GM23248 (cell line): ENCODE data around the gene FGF14. TPM values are rescaled to one million over a fixed set of nuclear protein-coding genes. Genes with fewer than 3 reads are reported as not detected.
"Not testable (repeated sequence)": the region's sequence is repeated elsewhere in the genome, so short reads cannot be mapped to it uniquely, and the experiment has no call there.

Experiments used
- DNase-seq: peaks from one replicate; pipeline ENCODE4 v3.0.0-alpha.2; 2015
- H2AFZ ChIP-seq: fragments of 200-600 bp; sonication (generic); 2 replicates; pipeline ENCODE4 v1.6.1; 2016; ENCODE audit warnings: antibody characterized with exemption
- H3F3A ChIP-seq: fragments of 200-600 bp; sonication (generic); 2 replicates; pipeline ENCODE4 v1.6.1; 2016; ENCODE audit warnings: mild to moderate bottlenecking, antibody characterized with exemption, mixed run types; ENCODE audit not compliant: insufficient read depth
- H3K27ac ChIP-seq: fragments of 200-600 bp; sonication (generic); 2 replicates; pipeline ENCODE4 v1.5.1; 2016; ENCODE audit warnings: mild to moderate bottlenecking
- H3K27me3 ChIP-seq: fragments of 200-600 bp; sonication (generic); replicated peaks from 2 replicates; pipeline ENCODE4 v1.6.1; 2016; ENCODE audit warnings: mild to moderate bottlenecking; ENCODE audit not compliant: insufficient read depth
- H3K36me3 ChIP-seq: fragments of 200-600 bp; sonication (generic); 2 replicates; pipeline ENCODE4 v1.6.1; 2016; ENCODE audit warnings: low read depth, mild to moderate bottlenecking
- H3K4me1 ChIP-seq: fragments of 200-600 bp; sonication (generic); 2 replicates; pipeline ENCODE4 v1.6.1; 2016; ENCODE audit warnings: mild to moderate bottlenecking; ENCODE audit not compliant: insufficient read depth
- H3K4me2 ChIP-seq: fragments of 200-600 bp; sonication (generic); one replicate; pipeline ENCODE4 v1.6.1; 2016; ENCODE audit warnings: mild to moderate bottlenecking; ENCODE audit not compliant: unreplicated experiment
- H3K4me3 ChIP-seq: fragments of 200-600 bp; sonication (generic); 2 replicates; pipeline ENCODE4 v1.5.1; 2016; ENCODE audit warnings: mild to moderate bottlenecking
- H3K79me2 ChIP-seq: fragments of 200-600 bp; sonication (generic); 2 replicates; pipeline ENCODE4 v1.6.1; 2016; ENCODE audit warnings: mild to moderate bottlenecking; ENCODE audit not compliant: insufficient read depth
- H3K9ac ChIP-seq: fragments of 200-600 bp; sonication (generic); 2 replicates; pipeline ENCODE4 v1.6.1; 2016; ENCODE audit warnings: mild to moderate bottlenecking
- H3K9me2 ChIP-seq: fragments of 200-600 bp; sonication (generic); 2 replicates; pipeline ENCODE4 v1.6.1; 2016; ENCODE audit warnings: mixed run types, mild to moderate bottlenecking, moderate library complexity; ENCODE audit not compliant: insufficient read depth
- H3K9me3 ChIP-seq: fragments of 200-600 bp; sonication (generic); one replicate; pipeline ENCODE4 v1.6.1; 2017; ENCODE audit warnings: low read depth
- H4K20me1 ChIP-seq: fragments of 200-600 bp; sonication (generic); 2 replicates; pipeline ENCODE4 v1.6.0; 2016; ENCODE audit not compliant: insufficient read depth
- EZH2 ChIP-seq: fragments of 200-600 bp; sonication (generic); IDR thresholded peaks from 2 replicates; pipeline ENCODE4 v1.6.1; 2018; ENCODE audit warnings: antibody characterized with exemption, mild to moderate bottlenecking; ENCODE audit not compliant: insufficient read depth, poor library complexity, severe bottlenecking
- EZH2phosphoT487 ChIP-seq: fragments of 200-600 bp; sonication (generic); IDR thresholded peaks from 2 replicates; pipeline ENCODE4 v1.6.1; 2018; ENCODE audit warnings: antibody characterized with exemption, moderate library complexity, mild to moderate bottlenecking, low read depth; ENCODE audit not compliant: insufficient read depth
- WGBS, 2 experiments: methylation state at CpG; one replicate each; pipeline ENCODE4 v1.1.6; 2015 to 2017; ENCODE audit warnings: low lambda C conversion rate in 2 of 2, low coverage in 1 of 2; ENCODE audit errors: missing lambda C conversion rate in 2 of 2; 5-methylcytosine and 5-hydroxymethylcytosine counted together
- in situ Hi-C: fragments of 300-500 bp; cut with MboI; formaldehyde crosslinking; loops from 2 replicates; pipeline ENCODE4 v1.15.0; 2020
- polyA plus RNA-seq: library from polyadenylated mRNA; unstranded; fragments of >200 nt; fragmentation: Nextera tagmentation; extraction: Ambion mirVana; gene quantifications from 2 replicates; pipeline ENCODE4 v1.2.1, GENCODE V29; 2016
- total RNA-seq: library from RNA; depleted of rRNA; stranded (reverse); fragments of >200 nt; shearing (Covaris generic); gene quantifications from 2 replicates; pipeline ENCODE4 v1.2.3, GENCODE V29; 2014

The FGF14 gene
- total and polyA plus RNA-seq, 2 experiments from 2014 or later, result 1.9 TPM; not detected in 1

GRCh38 chr13:102142473-102142826 lies 259.4 kb downstream of the FGF14 start:
- in situ Hi-C loops, result no loop called here
- H4K20me1 ChIP-seq, result no peaks in the 10 kb centered on the region
- H3K36me3 ChIP-seq, result no peaks in the 10 kb centered on the region
- H3K27me3 ChIP-seq, result no peaks in the 10 kb centered on the region
- WGBS, 2 experiments, result 60 to 71% methylated on average over 1 of the region's 1 CpG
- H3K4me1 ChIP-seq, result no peaks in the 10 kb centered on the region
- H3K9me3 ChIP-seq, result no peaks in the 10 kb centered on the region
- no peak overlapping the region for H2AFZ ChIP-seq
- DNase-seq, result no peak
- H3K4me2 ChIP-seq, result no peak overlapping the region
- H3K9ac ChIP-seq, result no peak overlapping the region
- no peaks in the 10 kb centered on the region for H3K79me2 ChIP-seq
- no peaks in the 10 kb centered on the region for H3F3A ChIP-seq
- no peak for TF ChIP-seq EZH2
- no peak for TF ChIP-seq EZH2phosphoT487
- no peaks in the 10 kb centered on the region for H3K9me2 ChIP-seq
- H3K4me3 ChIP-seq, result no peak overlapping the region
- no peak overlapping the region for H3K27ac ChIP-seq

- H4K20me1 ChIP-seq, result no peaks in the 10 kb centered on the region
- H3K79me2 ChIP-seq, result no peaks in the 10 kb centered on the region
- no peaks in the 10 kb centered on the region for H3K27me3 ChIP-seq
- TF ChIP-seq EZH2phosphoT487 (no peak), EZH2 (no peak)
- H3K36me3 ChIP-seq, result no peaks in the 10 kb centered on the region
- H3K4me3 ChIP-seq, result no peak overlapping the region
- no peak overlapping the region for H3K9ac ChIP-seq
- no peaks in the 10 kb centered on the region for H3K9me2 ChIP-seq
- H3F3A ChIP-seq, result no peaks in the 10 kb centered on the region
- H3K27ac ChIP-seq, result no peak overlapping the region
- H3K9me3 ChIP-seq, result no peaks in the 10 kb centered on the region
- in situ Hi-C loops, result no loop called here
- no peak overlapping the region for H3K4me2 ChIP-seq
- 25 to 26% methylated on average over 4 of the region's 4 CpGs for WGBS, 2 experiments
- peak; percentile 67 for DNase-seq
- no peaks in the 10 kb centered on the region for H3K4me1 ChIP-seq
- H2AFZ ChIP-seq, result no peak overlapping the region
Observed at GRCh38 chr13:102141625-102142472, 260.0 kb downstream of the FGF14 start.

- Histone ChIP-seq H3K9me3 (no peaks in the 10 kb centered on the region), H3K9me2 (no peaks in the 10 kb centered on the region), H2AFZ (no peak overlapping the region), H3K79me2 (no peaks in the 10 kb centered on the region), H3K4me2 (no peak overlapping the region), H4K20me1 (no peaks in the 10 kb centered on the region), H3K27me3 (no peaks in the 10 kb centered on the region), H3K4me1 (no peaks in the 10 kb centered on the region), H3K4me3 (no peak overlapping the region), H3K36me3 (no peaks in the 10 kb centered on the region), H3F3A (no peaks in the 10 kb centered on the region), H3K27ac (no peak overlapping the region), H3K9ac (no peak overlapping the region)
- no peak for DNase-seq
- TF ChIP-seq EZH2phosphoT487 (no peak), EZH2 (no peak)
- in situ Hi-C loops, result no loop called here
- WGBS, 2 experiments, result 44 to 59% methylated on average over 4 of the region's 4 CpGs
Observed at GRCh38 chr13:102139626-102140025, 262.2 kb downstream of the FGF14 start.

GRCh38 chr13:102138635-102139190 lies 263.1 kb downstream of the FGF14 start:
- TF ChIP-seq EZH2phosphoT487 (no peak), EZH2 (no peak)
- in situ Hi-C loops, result no loop called here
- Histone ChIP-seq H3K4me1 (no peaks in the 10 kb centered on the region), H3K27ac (no peak overlapping the region), H3K4me3 (no peak overlapping the region), H3K27me3 (peaks cover 3% of the 10 kb centered on the region; the same call in 1 of the 2 replicates), H3K79me2 (no peaks in the 10 kb centered on the region), H3K9me3 (no peaks in the 10 kb centered on the region), H4K20me1 (no peaks in the 10 kb centered on the region), H3K4me2 (no peak overlapping the region), H3F3A (no peaks in the 10 kb centered on the region), H3K9ac (no peak overlapping the region), H3K9me2 (no peaks in the 10 kb centered on the region), H2AFZ (no peak overlapping the region), H3K36me3 (no peaks in the 10 kb centered on the region)
- peak; percentile 9 for DNase-seq
- WGBS, 2 experiments, result 60 to 62% methylated on average over 3 of the region's 3 CpGs

GRCh38 chr13:102137904-102138303 lies 263.9 kb downstream of the FGF14 start:
- in situ Hi-C loops, H3K9ac ChIP-seq, DNase-seq, H3K4me1 ChIP-seq, H3K36me3 ChIP-seq, H3K9me2 ChIP-seq, H2AFZ ChIP-seq, H3F3A ChIP-seq, H3K4me3 ChIP-seq, H3K27me3 ChIP-seq, H3K79me2 ChIP-seq, H3K9me3 ChIP-seq, H3K4me2 ChIP-seq, H3K27ac ChIP-seq, H4K20me1 ChIP-seq: not testable (repeated sequence)
- 48% methylated on average over 4 of the region's 4 CpGs for WGBS, 2 experiments
